Measurements from ENCODE around the gene CABLES1.

CABLES1 gene

DNA sequence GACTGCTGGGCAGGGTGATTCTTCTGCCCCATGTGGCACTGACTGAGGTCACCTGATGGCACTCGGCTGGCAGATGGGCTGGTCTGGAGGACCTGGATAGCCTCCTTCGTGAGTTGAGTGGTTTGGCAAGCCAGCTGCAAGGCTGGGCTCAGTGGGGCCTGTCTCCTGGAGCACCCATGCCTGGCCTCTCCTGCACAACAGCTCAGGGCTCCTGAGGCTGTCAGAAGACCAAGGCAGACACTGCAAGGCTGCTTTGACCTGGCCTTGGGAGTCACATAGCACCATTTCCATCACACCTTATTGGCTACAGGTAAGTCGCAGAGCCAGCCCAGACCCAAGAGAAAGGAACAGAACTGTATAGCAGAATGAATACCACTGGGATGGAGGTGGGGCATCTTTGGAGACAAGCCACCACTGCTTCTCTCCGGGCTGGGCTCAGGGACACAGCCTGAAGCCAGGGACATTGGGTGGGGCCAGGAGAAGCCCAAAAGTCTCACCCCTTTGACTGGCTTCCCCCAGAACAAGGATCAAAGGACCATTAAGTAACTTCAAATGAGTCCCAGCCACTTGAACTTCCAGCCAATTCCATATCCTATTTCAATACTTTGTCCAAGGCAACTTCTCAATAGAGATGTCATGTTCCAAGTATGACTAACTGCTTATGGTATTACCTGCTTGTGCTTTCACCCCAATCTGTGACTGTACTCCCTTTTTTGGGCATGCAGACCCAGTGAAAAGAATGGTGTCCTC, 156.3 kb downstream of the CABLES1 start:
- TF ChIP-seq, protein P1, sequence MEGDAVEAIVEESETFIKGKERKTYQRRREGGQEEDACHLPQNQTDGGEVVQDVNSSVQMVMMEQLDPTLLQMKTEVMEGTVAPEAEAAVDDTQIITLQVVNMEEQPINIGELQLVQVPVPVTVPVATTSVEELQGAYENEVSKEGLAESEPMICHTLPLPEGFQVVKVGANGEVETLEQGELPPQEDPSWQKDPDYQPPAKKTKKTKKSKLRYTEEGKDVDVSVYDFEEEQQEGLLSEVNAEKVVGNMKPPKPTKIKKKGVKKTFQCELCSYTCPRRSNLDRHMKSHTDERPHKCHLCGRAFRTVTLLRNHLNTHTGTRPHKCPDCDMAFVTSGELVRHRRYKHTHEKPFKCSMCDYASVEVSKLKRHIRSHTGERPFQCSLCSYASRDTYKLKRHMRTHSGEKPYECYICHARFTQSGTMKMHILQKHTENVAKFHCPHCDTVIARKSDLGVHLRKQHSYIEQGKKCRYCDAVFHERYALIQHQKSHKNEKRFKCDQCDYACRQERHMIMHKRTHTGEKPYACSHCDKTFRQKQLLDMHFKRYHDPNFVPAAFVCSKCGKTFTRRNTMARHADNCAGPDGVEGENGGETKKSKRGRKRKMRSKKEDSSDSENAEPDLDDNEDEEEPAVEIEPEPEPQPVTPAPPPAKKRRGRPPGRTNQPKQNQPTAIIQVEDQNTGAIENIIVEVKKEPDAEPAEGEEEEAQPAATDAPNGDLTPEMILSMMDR (IDR thresholded peaks at IDR 0.05; ENCODE audit: poor library complexity, severe bottlenecking) = no peak
- Histone ChIP-seq H3K4me3 (ENCODE audit: severe bottlenecking) (no peak overlapping the region), H3K27ac (ENCODE audit: poor library complexity, severe bottlenecking) (peak overlapping the region; percentile 66), H3K4me1 (ENCODE audit: insufficient read depth, poor library complexity, severe bottlenecking) (peaks cover 13% of the 10 kb centered on the region), H3K36me3 (ENCODE audit: low read depth) (no peaks in the 10 kb centered on the region), H3K9me3 (ENCODE audit: severe bottlenecking) (no peaks in the 10 kb centered on the region), H3K27me3 (ENCODE audit: insufficient read depth, poor library complexity, severe bottlenecking) (no peaks in the 10 kb centered on the region)
- ATAC-seq (ENCODE audit: low read depth) (peak; percentile 96), DNase-seq (ENCODE audit: low spot score) (no peak)

DNA sequence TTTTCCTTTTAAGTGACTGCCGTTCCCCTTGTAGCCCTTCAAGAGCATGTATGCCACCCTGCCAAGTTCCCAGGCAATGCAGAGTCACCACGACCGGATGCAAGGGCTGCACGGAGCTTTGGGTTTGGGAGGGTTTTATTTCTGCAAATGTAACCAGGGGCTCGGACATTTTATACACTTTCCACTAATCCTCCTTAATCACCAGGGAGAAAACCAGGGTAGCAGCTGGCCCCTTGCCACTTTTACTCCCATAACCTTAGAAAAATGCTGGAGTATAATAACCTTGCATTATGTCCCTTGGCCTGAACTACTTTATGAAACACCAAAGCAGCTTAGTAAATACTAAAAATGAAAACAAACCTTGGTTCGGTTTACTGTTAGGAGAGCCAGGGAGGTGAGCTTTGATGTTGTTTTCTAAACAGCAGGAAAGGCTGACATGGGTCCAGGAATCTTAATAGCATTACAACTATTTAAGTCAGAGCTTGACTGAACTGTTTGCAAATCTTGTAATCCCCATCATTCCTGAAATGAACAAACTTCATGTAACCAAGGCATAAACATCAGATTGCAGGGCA, 165.0 kb downstream of the CABLES1 start:
- DNase-seq (ENCODE audit: low spot score) = no peak
- Histone ChIP-seq H3K36me3 (ENCODE audit: low read depth) (no peaks in the 10 kb centered on the region), H3K27ac (ENCODE audit: poor library complexity, severe bottlenecking) (no peak overlapping the region), H3K9me3 (ENCODE audit: severe bottlenecking) (no peaks in the 10 kb centered on the region), H3K4me3 (ENCODE audit: severe bottlenecking) (no peak overlapping the region), H3K27me3 (ENCODE audit: insufficient read depth, poor library complexity, severe bottlenecking) (no peaks in the 10 kb centered on the region), H3K4me1 (ENCODE audit: insufficient read depth, poor library complexity, severe bottlenecking) (peaks cover 14% of the 10 kb centered on the region)
- no peak for ATAC-seq (ENCODE audit: low read depth)
- TF ChIP-seq, protein P1 (IDR thresholded peaks at IDR 0.05; ENCODE audit: poor library complexity, severe bottlenecking) = no peak

DNA sequence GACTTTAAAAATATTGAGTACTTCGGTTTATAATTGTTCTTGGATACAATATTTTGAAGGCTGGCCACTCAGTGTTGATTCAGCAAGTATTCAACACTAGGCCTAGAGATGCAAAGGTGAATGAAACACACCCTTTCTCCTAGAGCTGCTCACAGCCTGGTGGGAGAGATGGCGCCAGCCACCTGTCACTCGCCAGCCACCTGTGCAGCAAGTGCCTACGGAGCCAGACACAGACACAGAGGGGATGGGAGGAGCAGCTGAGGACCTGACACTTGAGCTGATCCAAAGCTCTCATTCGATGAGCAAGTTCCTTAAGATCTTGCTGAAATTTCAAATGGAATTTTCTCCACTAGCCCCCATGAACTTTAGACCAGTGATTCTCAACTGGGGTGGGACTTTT, 166.7 kb downstream of the CABLES1 start:
- Histone ChIP-seq H3K27me3 (ENCODE audit: insufficient read depth, poor library complexity, severe bottlenecking) (no peaks in the 10 kb centered on the region), H3K36me3 (ENCODE audit: low read depth) (no peaks in the 10 kb centered on the region), H3K4me1 (ENCODE audit: insufficient read depth, poor library complexity, severe bottlenecking) (peaks cover 14% of the 10 kb centered on the region), H3K27ac (ENCODE audit: poor library complexity, severe bottlenecking) (peak overlapping the region; percentile 87), H3K4me3 (ENCODE audit: severe bottlenecking) (no peak overlapping the region), H3K9me3 (ENCODE audit: severe bottlenecking) (no peaks in the 10 kb centered on the region)
- ATAC-seq (ENCODE audit: low read depth) (no peak), DNase-seq (ENCODE audit: low spot score) (no peak)
- TF ChIP-seq, protein P1 (IDR thresholded peaks at IDR 0.05; ENCODE audit: poor library complexity, severe bottlenecking) = no peak

DNA sequence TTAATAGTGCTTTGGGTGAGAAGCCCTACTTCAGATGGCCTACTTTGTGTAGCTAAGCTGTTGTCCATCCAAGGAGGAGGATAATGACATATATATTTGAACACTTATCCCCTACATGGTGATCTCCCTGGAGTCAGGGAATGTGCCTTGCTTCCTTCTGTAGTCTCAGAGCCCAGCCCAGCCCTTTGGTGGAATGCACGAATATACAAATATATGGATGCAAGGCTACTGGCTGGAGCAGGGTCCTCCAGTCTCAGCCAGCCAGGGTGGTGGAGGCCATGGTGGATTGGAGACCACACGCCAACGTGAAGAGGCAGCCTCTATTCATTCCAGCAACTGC, 167.2 kb downstream of the CABLES1 start:
- TF ChIP-seq, protein P1 (IDR thresholded peaks at IDR 0.05; ENCODE audit: poor library complexity, severe bottlenecking) = no peak
- DNase-seq (ENCODE audit: low spot score) (no peak), ATAC-seq (ENCODE audit: low read depth) (peak; percentile 12; the same call in 1 of the 3 replicates)
- H3K36me3 ChIP-seq (ENCODE audit: low read depth) = no peaks in the 10 kb centered on the region
- peak overlapping the region; percentile 87 for H3K27ac ChIP-seq (ENCODE audit: poor library complexity, severe bottlenecking)
- H3K4me1 ChIP-seq (ENCODE audit: insufficient read depth, poor library complexity, severe bottlenecking) = peaks cover 14% of the 10 kb centered on the region
- no peak overlapping the region for H3K4me3 ChIP-seq (ENCODE audit: severe bottlenecking)
- H3K9me3 ChIP-seq (ENCODE audit: severe bottlenecking) = no peaks in the 10 kb centered on the region
- H3K27me3 ChIP-seq (ENCODE audit: insufficient read depth, poor library complexity, severe bottlenecking) = no peaks in the 10 kb centered on the region

Data from RWPE2 (cell line).